Measurements from ENCODE around the gene METTL24.

The METTL24 gene

GRCh38 chr6:110221738-110222137 is 136.4 kb downstream of the METTL24 start:
- TF ChIP-seq ZFX (IDR thresholded peaks at IDR 0.05; ENCODE audit: borderline replicate concordance), result no peak
- TF ChIP-seq, protein P1, sequence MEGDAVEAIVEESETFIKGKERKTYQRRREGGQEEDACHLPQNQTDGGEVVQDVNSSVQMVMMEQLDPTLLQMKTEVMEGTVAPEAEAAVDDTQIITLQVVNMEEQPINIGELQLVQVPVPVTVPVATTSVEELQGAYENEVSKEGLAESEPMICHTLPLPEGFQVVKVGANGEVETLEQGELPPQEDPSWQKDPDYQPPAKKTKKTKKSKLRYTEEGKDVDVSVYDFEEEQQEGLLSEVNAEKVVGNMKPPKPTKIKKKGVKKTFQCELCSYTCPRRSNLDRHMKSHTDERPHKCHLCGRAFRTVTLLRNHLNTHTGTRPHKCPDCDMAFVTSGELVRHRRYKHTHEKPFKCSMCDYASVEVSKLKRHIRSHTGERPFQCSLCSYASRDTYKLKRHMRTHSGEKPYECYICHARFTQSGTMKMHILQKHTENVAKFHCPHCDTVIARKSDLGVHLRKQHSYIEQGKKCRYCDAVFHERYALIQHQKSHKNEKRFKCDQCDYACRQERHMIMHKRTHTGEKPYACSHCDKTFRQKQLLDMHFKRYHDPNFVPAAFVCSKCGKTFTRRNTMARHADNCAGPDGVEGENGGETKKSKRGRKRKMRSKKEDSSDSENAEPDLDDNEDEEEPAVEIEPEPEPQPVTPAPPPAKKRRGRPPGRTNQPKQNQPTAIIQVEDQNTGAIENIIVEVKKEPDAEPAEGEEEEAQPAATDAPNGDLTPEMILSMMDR (IDR thresholded peaks at IDR 0.05), result no peak
- H3K27ac ChIP-seq, result no peak overlapping the region

DNA sequence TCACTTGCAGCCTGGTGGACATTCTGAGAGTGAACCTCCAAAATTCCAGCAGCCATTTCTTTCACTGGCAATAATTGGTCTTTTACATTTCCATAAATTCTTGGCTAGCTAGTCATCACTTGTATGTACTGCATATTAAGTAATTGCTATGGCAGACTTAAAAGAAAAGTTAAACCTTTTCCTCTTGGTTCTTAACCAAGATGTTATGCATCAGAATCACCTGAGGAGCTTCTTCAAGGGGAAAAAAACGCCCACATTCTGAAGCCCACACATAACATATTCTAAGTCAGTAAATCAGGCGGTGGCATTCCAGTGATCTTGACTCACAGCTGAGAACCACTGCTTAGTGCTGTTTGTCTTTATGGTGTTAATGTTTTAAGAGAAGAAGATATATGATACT is 140.9 kb downstream of the METTL24 start:
- no peak overlapping the region for H3K27ac ChIP-seq
- TF ChIP-seq ZFX (IDR thresholded peaks at IDR 0.05; ENCODE audit: borderline replicate concordance), result no peak
- TF ChIP-seq, protein P1 (IDR thresholded peaks at IDR 0.05), result no peak

DNA sequence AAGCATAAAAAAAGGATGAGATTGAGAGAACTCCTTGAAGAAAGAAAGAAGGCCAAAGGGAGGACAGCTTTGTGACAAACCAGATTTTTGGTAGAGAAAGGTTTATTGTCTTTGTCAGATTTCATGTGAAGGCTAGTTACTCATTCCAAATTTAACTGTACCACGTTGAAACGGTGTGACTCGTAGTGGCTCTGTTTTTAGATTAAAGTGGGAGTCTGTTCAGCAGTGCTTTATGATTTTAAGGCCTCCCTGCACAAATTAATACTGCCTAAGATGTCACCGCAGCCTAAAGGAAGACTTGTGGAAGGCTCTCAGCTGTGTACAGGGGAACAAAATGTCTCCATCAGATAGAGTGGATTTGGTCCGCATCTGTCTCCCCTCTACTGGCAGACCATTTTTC is 142.0 kb downstream of the METTL24 start:
- no peak for TF ChIP-seq ZFX (IDR thresholded peaks at IDR 0.05; ENCODE audit: borderline replicate concordance)
- TF ChIP-seq, protein P1 (IDR thresholded peaks at IDR 0.05), result no peak
- H3K27ac ChIP-seq, result no peak overlapping the region

- no peak overlapping the region for H3K27ac ChIP-seq
- TF ChIP-seq, protein P1 (IDR thresholded peaks at IDR 0.05), result no peak
- no peak for TF ChIP-seq ZFX (IDR thresholded peaks at IDR 0.05; ENCODE audit: borderline replicate concordance)
These were observed 143.8 kb downstream of the METTL24 start for GRCh38 chr6:110214338-110214737.

- no peak overlapping the region for H3K27ac ChIP-seq
- TF ChIP-seq, protein P1 (IDR thresholded peaks at IDR 0.05), result no peak
- no peak for TF ChIP-seq ZFX (IDR thresholded peaks at IDR 0.05; ENCODE audit: borderline replicate concordance)
These were observed 146.4 kb downstream of the METTL24 start for GRCh38 chr6:110211753-110212152.

- no peak for TF ChIP-seq ZFX (IDR thresholded peaks at IDR 0.05; ENCODE audit: borderline replicate concordance)
- TF ChIP-seq, protein P1 (IDR thresholded peaks at IDR 0.05), result no peak
- H3K27ac ChIP-seq, result no peak overlapping the region
These were observed 150.5 kb downstream of the METTL24 start for GRCh38 chr6:110207652-110208051.

DNA sequence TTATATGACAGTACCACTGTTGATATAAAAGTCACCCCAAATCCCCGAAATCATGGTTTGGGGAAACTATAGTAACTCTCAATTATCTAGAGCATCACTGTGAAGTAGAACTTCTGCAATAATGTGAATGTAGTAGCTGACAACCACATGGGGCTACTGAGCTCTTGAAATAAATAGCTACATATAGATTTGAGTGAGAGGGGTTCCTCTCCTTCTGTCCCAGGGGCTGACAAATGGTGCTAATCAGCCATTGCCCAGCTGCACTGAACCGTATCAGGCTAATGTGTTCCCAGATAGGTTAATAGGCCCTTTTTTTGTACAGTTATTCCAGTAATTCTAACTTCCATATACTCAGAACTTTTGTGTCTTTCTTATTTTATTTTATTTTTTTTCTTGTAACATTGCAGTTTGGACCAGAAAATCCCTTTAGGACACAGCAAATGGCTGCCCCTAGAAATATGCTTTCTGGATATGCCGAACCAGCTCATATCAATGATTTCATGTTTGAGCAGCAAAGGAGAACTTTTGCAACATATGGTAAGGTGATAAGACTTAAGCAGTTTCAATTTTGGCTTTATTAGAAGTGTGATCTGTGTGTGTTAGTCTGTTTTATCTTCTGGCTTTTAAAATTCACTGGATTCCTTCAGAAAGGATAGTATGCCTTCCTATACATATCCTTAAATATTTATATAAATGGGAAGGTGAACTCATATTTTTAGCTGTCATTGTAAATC is 156.8 kb downstream of the METTL24 start:
- 0 out of 2 replicates have a peak overlapping the region, but pooled peaks have one; percentile 16 for H3K27ac ChIP-seq
- no peak for TF ChIP-seq ZFX (IDR thresholded peaks at IDR 0.05; ENCODE audit: borderline replicate concordance)
- TF ChIP-seq, protein P1 (IDR thresholded peaks at IDR 0.05), result no peak
